Fibroblast of the aortic adventitia (primary cell): Measurements from ENCODE around the gene TBX2. TPM values are rescaled to one million over a fixed set of nuclear protein-coding genes. Genes with fewer than 3 reads are reported as not detected.
A peak's percentile ranks its signal among the peaks of the same experiment; 100 is the strongest.

ENCODE experiments used
- DNase-seq: peaks from one replicate; pipeline ENCODE4 v3.0.0-alpha.2; 2010; ENCODE audit warnings: low read depth
- H3K4me3 ChIP-seq: 2 replicates; pipeline ENCODE4 v1.5.1; 2011; ENCODE audit warnings: low read depth, mild to moderate bottlenecking, control low read depth, low read length, moderate library complexity
- CTCF ChIP-seq: IDR thresholded peaks from 2 replicates; pipeline ENCODE4 v1.5.1; 2011; ENCODE audit warnings: mild to moderate bottlenecking, low read length, control low read depth, inconsistent platforms; ENCODE audit not compliant: insufficient read depth
- total RNA-seq: library from RNA; depleted of rRNA; stranded (reverse); fragments of >200 nt; gene quantifications from 2 replicates; pipeline ENCODE4 v1.2.3, GENCODE V29; 2012; ENCODE audit warnings: low replicate concordance

TBX2 gene
- total RNA-seq, 1 donor, result 20.8 TPM

DNA sequence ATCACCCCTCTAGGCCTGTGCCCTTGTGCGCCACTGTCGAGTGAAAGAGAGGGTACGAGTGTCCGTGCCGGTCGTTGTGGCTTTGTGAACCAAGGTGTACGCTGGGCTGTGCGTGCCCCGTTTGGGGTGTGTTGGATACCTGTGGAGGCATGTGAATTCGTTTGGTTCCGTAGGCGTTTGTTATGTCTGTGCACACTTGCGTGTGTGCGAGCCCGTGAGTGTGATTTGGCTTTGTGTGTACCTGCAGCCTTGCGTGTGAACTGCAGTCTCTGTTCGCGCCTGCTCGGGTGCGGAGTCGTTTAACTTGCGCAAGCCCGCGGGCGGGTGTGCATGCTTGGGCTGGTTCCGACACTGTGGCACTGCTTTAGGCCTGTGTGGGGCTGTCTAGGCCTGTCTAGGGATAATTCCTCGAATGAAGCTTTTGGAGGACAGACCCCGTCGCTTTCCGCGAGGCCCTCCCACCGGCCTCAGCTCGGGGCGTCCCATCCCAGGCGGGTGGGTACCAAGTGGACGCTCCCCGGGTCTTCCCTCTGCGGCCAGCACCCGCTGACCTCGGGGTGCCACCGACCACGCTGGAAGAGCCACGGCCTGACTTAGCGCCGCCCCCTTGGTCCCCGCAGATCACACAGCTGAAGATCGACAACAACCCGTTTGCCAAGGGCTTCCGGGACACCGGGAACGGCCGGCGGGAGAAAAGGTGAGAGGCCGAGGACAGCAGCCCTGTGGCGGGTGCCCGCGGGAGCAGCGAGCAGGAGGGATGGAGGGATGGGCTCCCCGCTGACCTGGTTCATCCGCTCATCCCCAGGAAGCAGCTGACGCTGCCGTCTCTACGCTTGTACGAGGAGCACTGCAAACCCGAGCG lies 4.4 kb downstream of the TBX2 start:
- TF ChIP-seq CTCF, result no peak
- DNase-seq, result peak; percentile 30
- H3K4me3 ChIP-seq, result peak overlapping the region; percentile 41

DNA sequence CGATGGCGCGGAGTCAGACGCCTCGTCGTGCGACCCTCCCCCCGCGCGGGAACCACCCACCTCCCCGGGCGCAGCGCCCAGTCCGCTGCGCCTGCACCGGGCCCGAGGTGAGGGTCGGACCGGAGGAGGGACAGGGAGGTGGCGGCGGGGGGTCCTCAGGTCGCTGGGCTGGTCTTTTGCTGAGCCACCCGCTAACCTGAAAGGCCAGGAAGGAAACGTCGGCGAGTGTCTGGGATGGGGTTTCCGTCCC lies 4.9 kb downstream of the TBX2 start:
- TF ChIP-seq CTCF, result no peak
- DNase-seq, result no peak
- H3K4me3 ChIP-seq, result no peak overlapping the region

DNA sequence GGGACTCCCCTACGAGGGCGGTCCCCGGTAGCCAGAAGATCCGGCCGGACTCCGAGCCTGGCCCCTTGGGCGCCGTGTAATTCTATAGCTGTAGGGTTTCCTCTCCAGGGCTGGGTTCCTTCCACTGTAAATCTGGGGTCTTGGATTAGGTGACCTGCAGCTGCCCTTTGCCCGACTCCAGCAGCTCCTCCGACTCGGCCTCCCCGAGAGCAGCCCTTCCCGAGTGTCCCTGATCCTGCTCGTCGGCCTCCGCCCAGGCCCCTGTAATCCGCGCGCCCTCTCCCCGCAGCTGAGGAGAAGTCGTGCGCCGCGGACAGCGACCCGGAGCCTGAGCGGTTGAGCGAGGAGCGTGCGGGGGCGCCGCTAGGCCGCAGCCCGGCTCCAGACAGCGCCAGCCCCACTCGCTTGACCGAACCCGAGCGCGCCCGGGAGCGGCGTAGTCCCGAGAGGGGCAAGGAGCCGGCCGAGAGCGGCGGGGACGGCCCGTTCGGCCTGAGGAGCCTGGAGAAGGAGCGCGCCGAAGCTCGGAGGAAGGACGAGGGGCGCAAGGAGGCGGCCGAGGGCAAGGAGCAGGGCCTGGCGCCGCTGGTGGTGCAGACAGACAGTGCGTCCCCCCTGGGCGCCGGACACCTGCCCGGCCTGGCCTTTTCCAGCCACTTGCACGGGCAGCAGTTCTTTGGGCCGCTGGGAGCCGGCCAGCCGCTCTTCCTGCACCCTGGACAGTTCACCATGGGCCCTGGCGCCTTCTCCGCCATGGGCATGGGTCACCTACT lies 5.5 kb downstream of the TBX2 start:
- TF ChIP-seq CTCF, result no peak
- peak overlapping the region; percentile 10 for H3K4me3 ChIP-seq
- no peak for DNase-seq

- H3K4me3 ChIP-seq, result no peak overlapping the region
- no peak for DNase-seq
These were observed 6.3 kb downstream of the TBX2 start for GRCh38 chr17:61405686-61406536.

GRCh38 chr17:61406537-61406845 lies 6.8 kb downstream of the TBX2 start:
- no peak for TF ChIP-seq CTCF
- no peak for DNase-seq
- H3K4me3 ChIP-seq, result no peak overlapping the region

More at GRCh38 chr17:61405686-61406536, 6.3 kb downstream of the TBX2 start:
- no peak for TF ChIP-seq CTCF

GRCh38 chr17:61406971-61407911 lies 7.6 kb downstream of the TBX2 start:
- no peak overlapping the region for H3K4me3 ChIP-seq
- no peak for TF ChIP-seq CTCF
- DNase-seq, result no peak
